ENCODE results near the gene DDX54.
"Not testable (repeated sequence)": the region's sequence is repeated elsewhere in the genome, so short reads cannot be mapped to it uniquely, and the experiment has no call there.

The DDX54 gene

DNA sequence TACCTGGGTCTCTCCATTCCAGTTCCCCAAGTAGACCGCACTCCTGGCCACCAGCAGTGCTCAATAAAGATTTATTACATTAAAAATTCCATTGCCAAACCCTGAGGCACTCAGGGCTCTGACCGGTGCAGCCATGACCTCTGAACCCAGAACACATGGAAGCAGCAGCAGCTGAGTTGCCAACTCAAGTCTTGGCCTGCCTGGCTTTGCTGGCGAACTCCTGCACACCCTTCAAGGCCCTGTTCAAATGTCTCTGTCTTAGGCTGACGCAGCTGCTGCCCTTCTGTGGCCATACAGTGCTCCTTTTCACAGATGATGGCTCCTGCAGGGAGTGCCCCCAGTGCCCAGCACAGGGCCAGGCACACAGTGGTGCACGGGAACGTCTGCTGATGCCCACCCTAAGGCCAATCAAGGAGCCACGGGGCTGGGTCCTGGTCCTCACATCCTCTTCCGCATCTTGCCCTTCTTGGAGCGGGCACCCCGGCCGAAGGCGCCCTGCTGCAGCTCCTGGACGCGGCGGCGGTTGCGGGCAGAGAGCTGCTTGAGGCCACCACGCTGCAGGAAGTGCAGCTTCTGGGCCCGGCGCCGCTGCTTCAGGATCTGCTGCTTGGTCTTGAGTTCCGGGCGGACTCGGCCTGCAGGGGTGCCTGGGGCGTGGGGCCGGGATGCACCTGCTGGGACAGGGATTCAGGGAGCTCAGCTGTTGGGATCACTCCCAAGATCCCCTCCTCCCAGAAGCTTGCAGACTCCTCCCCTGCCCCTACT is 26.7 kb downstream of the DDX54 start:
- no peak for DNase-seq

- DNase-seq, result no peak
Observed at GRCh38 chr12:113157218-113157859, 27.9 kb downstream of the DDX54 start.

- no peak for DNase-seq
Observed at GRCh38 chr12:113155646-113156045, 29.6 kb downstream of the DDX54 start.

- DNase-seq, result no peak
Observed at GRCh38 chr12:113155060-113155459, 30.2 kb downstream of the DDX54 start.

DNA sequence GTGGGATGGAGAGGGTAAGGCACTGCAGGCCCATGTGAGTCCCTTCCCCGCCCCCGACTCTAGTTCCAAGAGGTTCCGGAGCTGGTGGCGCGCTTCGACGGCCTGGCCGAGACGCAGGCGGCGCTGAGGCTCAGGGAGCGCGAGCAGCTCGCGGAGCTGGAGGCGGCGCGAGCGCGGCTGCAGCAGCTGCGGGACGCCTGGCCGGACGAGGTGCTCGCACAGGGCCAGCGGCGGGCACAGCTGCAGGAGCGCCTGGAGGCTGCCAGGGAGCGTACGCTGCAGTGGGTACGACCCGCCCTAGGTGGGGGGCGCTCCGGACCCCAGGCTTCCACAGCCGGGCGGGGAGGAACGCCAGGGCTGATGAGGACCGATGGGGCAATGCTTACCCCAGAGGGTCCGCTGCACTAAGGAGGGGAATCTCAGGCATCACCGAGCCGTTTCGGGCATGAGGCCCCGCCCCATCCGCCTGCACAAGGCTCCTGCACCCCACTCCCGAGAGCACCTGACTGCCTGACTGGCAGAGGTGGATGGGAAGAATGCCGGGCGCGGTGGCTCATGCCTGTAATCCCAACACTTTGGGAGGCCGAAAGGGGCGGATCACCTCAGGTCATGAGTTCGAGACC is 30.8 kb downstream of the DDX54 start:
- peak in 1 of 2 experiments; percentile 33 for DNase-seq

- DNase-seq, result peak in 1 of 2 experiments; percentile 71
Observed at GRCh38 chr12:113152835-113153814, 32.2 kb downstream of the DDX54 start.

GRCh38 chr12:113152196-113152834 is 33.0 kb downstream of the DDX54 start:
- DNase-seq, result no peak

- no peak for DNase-seq
Observed at GRCh38 chr12:113151655-113152054, 33.6 kb downstream of the DDX54 start.

- peak; percentile 61 to 77 for DNase-seq
Observed at GRCh38 chr12:113149361-113150150, 35.7 kb downstream of the DDX54 start, which contains the start of gene CFAP73. CFAP73 (plus strand) TSS chr12:113149724; CDS start chr12:113149858, 134 bp downstream.

- DNase-seq, result no peak
Observed at GRCh38 chr12:113146999-113147398, 38.3 kb downstream of the DDX54 start.

DNA sequence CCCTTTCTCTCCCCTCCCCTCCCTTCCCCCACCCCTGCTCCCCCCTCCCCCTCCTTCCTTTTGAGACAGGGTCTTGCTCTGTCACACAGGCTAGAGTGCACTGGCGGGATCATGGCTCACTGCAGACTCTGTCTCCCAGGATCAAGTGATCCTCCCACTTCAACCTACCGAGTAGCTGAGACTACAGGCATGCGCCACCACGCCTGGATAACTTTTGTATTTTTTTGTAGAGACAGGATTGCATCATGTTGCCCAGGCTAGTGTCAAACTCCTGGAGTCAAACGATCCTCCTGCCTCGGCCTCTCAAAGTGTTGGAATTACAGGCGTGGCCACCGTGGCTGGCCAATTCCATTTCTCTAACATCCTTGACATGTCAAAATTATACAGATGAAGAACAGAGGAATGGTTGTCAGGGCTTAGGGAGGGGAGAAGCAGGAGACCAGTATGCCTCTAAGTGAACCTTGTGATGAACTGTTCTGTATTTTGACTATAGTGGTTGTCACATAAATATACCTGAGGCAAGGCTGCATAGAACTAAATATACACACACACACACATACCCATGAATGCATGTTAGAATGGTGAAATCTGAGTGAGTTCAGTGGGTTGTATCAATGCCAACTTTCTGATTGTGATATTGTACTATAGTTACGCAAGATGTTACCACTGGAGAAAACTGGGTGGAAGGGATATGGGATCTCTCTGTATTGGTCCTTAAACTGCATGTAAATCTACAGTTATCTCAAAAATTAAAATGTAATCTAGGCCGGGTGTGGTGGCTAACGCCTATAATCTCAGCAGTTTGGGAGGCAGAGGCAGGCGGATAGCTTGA is 39.3 kb downstream of the DDX54 start:
- no peak for DNase-seq

GRCh38 chr12:113144806-113145205 is 40.5 kb downstream of the DDX54 start:
- DNase-seq, result no peak

DNA sequence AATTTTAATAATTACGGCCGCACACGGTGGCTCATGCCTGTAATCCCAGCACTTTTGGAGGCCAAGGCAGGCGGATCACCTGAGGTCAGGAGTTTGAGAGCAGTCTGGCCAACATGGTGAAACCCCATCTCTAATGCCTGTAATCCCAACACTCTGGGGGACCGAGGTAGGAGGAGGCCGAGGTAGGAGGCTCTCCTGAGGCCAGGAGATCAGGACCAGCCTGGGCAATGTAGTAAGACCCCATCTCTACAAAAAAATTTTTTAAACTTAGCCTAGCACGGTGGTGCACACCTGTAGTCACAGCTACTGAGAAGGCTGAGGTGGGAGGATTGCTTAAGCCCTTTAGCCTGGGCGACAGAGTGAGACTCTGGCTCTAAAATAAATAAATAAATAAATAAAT is 41.3 kb downstream of the DDX54 start:
- no peak for DNase-seq

GRCh38 chr12:113142886-113143332 is 42.4 kb downstream of the DDX54 start:
- DNase-seq, result no peak

DNA sequence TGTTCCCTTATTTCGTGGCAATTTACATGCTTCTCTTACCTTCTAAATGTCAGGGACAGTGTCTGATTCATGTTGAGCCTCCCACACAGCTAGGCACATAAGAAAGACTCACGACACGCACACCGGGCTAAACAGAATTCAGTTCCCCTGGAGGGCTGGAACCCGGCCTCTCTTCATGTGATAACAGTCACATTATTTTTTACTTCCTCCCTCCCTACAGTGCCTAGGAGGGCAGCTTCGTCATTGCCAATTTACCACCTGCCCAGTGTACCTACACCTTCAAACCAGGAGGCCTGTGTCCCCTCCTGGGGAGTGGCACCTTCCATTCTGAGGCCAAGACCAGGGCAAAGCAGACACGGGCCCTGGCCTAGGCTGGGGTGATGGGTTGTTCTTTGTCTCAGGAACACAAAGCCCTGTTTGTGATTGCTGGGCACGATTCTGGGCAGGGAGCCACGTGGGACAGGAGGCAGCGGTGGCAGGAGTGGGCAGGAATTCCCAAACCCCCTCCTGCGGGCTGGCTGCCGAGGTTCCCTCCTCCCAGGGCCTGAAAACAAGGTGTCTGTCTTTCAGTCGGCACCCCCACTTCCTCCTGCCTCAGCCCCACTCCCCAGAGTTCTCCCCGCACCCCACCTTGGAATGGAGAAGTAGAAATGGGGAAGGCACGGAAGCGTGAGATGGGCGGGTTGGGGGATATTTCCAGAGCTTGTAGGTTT is 42.9 kb downstream of the DDX54 start:
- no peak for DNase-seq

DNA sequence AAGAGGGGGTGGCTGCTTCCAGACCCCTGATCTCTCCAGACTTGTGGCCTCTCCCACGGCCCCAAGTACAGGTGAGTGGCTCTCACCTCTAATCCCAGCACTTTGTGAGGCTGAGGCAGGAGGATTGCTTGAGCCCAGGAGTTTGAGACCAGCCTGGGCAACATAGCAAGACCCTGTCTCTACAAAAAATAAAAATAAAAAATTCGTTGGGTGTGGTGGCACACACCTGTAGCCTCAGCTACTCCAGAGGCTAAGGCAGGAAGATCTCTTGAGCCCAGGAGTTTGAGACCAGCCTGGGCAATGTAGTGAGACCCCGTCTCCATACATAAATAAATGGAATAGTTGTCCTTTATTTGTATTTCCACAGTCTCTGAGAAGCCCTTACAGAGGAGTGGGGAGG is 43.6 kb downstream of the DDX54 start:
- DNase-seq, result not testable (repeated sequence)

GRCh38 chr12:113140706-113141105 is 44.6 kb downstream of the DDX54 start:
- DNase-seq, result no peak

DNA sequence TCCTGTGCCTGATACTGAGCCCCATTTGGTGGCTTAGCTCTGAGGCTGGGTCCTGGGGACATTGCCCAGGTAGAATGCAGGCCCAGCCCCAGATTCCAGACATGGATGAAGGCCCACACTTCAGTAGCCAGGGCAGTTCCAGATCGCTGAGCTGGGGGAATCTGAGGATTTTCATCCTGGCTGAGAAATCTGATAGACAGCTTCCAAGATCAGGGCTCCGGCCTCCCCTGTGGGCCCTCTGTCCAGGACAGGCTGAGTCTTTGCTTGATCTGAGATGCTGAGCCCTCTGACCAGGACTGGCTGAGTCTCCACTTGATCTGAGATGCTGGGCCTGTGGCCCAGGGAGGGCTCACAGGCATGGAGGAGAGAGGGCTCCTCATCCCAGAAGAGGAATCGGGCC is 46.5 kb downstream of the DDX54 start:
- DNase-seq, result no peak
